ENCODE measurements around the gene KCNJ15. TPM values are rescaled to one million over a fixed set of nuclear protein-coding genes. Genes with fewer than 3 reads are reported as not detected.

Gene KCNJ15
- total RNA-seq, 1 experiment from 2014 or later, result 1.5 TPM

- no peak for DNase-seq (ENCODE audit: low read depth)
Measured at GRCh38 chr21:38267991-38268863, 11.4 kb downstream of the KCNJ15 start.

DNA sequence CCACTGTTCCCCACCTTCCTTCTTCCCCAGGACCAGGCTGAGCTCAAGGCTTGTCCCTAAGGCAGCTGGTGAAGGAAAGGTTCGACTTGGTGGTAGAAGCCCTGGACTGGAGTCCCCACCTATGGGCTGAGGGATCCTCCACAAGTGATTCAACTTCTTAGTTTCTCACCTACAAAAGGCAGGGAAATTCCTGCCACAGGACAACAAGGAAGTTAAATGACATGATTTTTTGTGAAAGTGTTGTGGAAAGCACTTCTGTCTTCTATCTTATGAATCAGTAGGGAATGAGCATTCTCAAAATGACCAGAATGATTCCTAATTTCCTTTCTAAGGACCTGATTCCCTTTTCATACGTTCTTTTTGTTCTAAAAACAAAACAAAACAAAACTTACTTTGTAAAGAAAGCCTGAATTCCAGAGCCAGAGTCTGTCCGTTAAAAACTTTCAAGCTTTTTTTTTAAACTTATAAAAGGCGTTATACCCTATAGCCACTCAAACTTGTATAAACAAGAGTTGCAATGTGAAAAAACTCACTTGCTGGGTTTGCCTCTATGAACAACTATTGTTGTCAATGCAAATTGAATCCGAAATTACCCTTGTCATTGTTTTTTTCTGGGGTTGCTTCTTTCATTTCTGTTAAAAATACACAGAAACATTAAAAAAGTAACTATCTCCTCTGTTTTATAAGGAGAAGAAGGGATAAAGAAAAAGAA is 12.2 kb downstream of the KCNJ15 start:
- no peak for DNase-seq (ENCODE audit: low read depth)

DNA sequence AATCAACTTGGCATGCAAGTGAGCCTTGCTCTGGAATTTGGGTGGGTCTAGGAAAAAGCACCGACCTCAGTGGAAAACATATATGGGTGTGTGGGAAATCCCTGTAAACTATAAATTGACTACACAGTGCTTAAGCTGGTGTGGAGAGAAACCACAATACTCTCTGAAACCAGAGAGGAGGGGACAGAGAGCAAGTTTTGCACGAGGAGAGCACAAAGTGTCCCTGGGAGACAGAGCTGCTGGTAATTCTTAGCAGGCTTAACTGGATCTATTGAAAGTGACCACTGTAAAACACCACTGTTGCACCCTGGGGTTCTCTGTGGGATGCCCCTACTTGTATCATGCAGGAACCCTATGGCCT is 12.8 kb downstream of the KCNJ15 start:
- no peak for DNase-seq (ENCODE audit: low read depth)

DNA sequence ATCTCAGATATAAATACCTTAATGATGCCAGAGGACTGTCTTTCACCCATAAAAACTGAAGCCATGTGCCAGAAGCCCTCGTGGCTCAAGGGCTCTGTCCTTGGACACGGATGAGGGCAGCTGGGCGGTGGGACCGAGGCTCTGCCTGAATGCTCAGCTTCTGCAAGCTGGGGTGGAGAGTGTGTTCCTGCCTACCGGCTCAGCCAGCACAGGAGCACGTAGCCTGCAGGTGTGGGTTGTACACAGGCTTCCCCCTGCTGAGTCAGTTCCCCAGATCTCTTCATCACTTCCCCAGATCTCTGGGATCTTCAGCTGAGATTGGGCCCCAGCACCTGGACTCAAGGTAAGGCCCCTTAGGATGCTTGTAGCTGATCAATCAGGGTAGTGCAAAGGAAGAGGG is 15.4 kb downstream of the KCNJ15 start:
- no peak for DNase-seq (ENCODE audit: low read depth)

- DNase-seq (ENCODE audit: low read depth), result no peak
Measured at GRCh38 chr21:38273745-38274542, 17.2 kb downstream of the KCNJ15 start.

GRCh38 chr21:38277501-38278131 is 20.8 kb downstream of the KCNJ15 start:
- DNase-seq (ENCODE audit: low read depth), result peak; percentile 99

DNA sequence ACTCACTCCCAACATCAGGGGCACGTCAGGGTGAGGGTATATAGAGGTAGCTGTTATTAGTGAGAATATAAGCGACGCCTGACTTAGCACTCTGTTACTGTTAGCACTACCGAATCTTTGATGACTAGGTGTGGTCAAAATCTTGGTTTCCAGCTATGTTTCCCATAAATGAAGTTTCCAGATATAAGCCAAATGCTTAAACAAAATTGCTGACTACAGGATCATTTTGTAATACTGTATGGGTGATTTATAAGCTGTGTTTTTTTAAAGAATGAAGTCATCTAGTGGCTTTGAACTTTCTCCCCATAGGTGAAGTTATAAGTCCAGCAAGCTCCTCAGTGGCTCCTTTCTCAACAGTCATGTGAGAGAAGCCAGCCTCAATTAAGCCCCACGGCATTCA is 23.7 kb downstream of the KCNJ15 start:
- no peak for DNase-seq (ENCODE audit: low read depth)

DNA sequence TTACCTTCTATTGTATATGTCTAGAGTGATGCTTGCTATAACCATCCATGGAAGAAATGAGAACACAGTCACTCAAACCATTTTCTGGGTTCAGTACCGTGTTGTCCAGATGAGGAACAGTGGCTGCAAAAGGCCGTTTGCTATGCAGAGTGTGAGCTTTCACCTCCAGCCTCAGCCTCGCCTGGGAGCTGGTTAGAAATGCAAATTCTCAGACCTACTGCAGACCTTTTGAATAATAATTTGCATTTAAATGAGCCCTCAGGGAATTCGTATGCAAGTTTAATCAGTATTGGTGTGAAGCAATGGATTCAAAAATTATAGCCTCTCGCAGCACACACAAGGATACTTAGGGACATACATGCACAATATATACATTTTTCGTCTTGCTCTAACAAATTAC is 24.1 kb downstream of the KCNJ15 start:
- no peak for DNase-seq (ENCODE audit: low read depth)

GRCh38 chr21:38282921-38283320 is 26.1 kb downstream of the KCNJ15 start:
- DNase-seq (ENCODE audit: low read depth), result no peak

GRCh38 chr21:38284216-38284615 is 27.4 kb downstream of the KCNJ15 start:
- DNase-seq (ENCODE audit: low read depth), result no peak

GRCh38 chr21:38286739-38287471 is 30.1 kb downstream of the KCNJ15 start:
- DNase-seq (ENCODE audit: low read depth), result no peak

DNA sequence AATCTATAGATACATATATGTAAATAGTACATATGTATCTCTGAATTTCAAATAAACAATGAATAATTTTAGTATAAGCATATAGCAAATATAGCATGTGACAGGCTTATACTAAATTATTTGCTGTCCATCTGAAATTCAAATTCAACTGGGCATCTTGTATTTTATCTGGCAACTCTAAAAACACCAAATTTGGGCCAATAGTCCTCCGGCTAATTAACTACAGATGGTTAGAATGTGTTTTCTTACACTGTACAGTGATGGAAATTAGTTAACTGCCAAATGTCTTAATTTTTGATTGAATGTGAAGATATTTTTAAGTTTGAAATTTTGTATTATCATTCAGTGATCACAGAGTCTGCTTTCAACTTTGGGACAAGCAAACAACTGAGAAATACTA is 30.7 kb downstream of the KCNJ15 start:
- DNase-seq (ENCODE audit: low read depth), result no peak

- DNase-seq (ENCODE audit: low read depth), result peak; percentile 99
Measured at GRCh38 chr21:38289705-38290485, 33.1 kb downstream of the KCNJ15 start.

DNA sequence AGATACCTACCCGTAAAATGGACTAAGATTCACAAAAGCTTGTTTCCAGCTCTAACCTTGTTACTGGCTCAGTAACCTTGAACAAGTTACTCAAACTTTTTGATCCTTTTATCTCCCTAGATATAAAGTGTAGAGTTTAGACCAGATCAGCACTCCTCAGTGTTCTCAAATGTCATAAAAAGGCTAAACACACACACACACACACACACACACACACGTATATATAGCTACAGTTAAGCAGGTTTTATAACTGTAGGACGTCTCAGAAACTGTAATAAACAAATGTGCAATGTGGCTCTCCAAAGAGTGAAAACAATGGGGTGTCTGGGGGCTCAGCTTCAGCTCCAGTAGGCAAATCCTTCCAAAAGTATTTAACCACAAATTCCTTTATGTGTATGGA is 34.0 kb downstream of the KCNJ15 start:
- DNase-seq (ENCODE audit: low read depth), result peak; percentile 50

- DNase-seq (ENCODE audit: low read depth), result no peak
Measured at GRCh38 chr21:38291874-38292273, 35.1 kb downstream of the KCNJ15 start.

GRCh38 chr21:38293113-38293512 is 36.3 kb downstream of the KCNJ15 start:
- no peak for DNase-seq (ENCODE audit: low read depth)

DNA sequence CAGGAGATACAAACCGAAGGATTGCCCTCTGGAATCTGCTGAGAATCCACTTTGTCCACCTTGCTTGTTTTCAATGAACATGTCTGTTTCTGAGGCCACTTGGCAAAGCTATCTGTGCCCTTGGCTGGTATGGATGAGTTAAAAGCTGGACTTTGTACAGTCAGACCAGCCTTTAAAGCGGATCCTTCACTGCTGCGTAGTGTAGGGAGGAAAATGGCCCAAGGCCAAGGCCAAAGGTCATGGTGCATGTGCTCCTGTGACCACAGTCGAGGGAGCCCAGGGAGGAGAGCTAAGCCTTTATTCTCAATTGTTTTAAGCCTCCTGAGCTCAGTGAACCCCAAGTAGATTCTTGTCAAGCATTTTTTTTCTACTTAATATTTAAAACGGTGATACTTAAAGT is 37.0 kb downstream of the KCNJ15 start:
- no peak for DNase-seq (ENCODE audit: low read depth)

- no peak for DNase-seq (ENCODE audit: low read depth)
Measured at GRCh38 chr21:38294609-38295008, 37.8 kb downstream of the KCNJ15 start.

- DNase-seq (ENCODE audit: low read depth), result peak; percentile 41
Measured at GRCh38 chr21:38295997-38296764, 39.4 kb downstream of the KCNJ15 start.

GRCh38 chr21:38297194-38297631 is 40.4 kb downstream of the KCNJ15 start:
- peak; percentile 92 for DNase-seq (ENCODE audit: low read depth)

Measured in M059J (cell line).